IMR-90 (cell line): ENCODE measurements around the gene XRCC3. TPM values are rescaled to one million over a fixed set of nuclear protein-coding genes. Genes with fewer than 3 reads are reported as not detected.

Experiments used
- ATAC-seq: fragments of 200-7000 bp; cut with Tn5 transposase; 2 replicates; pipeline ENCODE4 v1.9.1; 2020; ENCODE audit warnings: low read depth, mild to moderate bottlenecking, moderate library complexity
- BruUV-seq: library from RNA; stranded (reverse); fragments of 400-500 nt; replicated peaks from 2 replicates; lab custom pipeline; 2021; lab: Mats Ljungman, UMichigan
- CTCF ChIA-PET: fragments of 300-600 bp; formaldehyde crosslinking; extraction: SDS; loops from one replicate; lab custom pipeline; 2021; ENCODE audit warnings: antibody characterized with exemption; lab: Yijun Ruan, JAX
- POLR2A ChIA-PET: fragments of 300-600 bp; sonication (Branson Sonifier 250); formaldehyde crosslinking; loops from one replicate; lab custom pipeline; 2022; ENCODE audit warnings: antibody characterized with exemption; ENCODE audit not compliant: unreplicated experiment; lab: Charles Lee
- DNase-seq: peaks from one replicate; pipeline ENCODE4 v3.0.0; 2013
- H2AFZ ChIP-seq: replicated peaks from 2 replicates; pipeline ENCODE3; 2013; ENCODE audit warnings: low read length, mild to moderate bottlenecking; ENCODE audit not compliant: poor library complexity
- H2AK5ac ChIP-seq: 2 replicates; pipeline ENCODE4 v1.6.1; 2013; ENCODE audit warnings: low read depth, low read length, inconsistent platforms
- H2AK9ac ChIP-seq: replicated peaks from 2 replicates; pipeline ENCODE3; 2013; ENCODE audit warnings: mild to moderate bottlenecking, low read depth, low read length, moderate library complexity; ENCODE audit not compliant: poor library complexity
- H2BK120ac ChIP-seq: 2 replicates; pipeline ENCODE4 v1.6.1; 2013; ENCODE audit warnings: low read depth, low read length, inconsistent platforms
- H2BK15ac ChIP-seq: 3 replicates; pipeline ENCODE4 v1.6.1; 2013; ENCODE audit warnings: low read depth, low read length, inconsistent platforms
- H2BK20ac ChIP-seq: 2 replicates; pipeline ENCODE4 v1.6.1; 2013; ENCODE audit warnings: low read depth, mild to moderate bottlenecking, inconsistent platforms, low read length, moderate library complexity
- H2BK5ac ChIP-seq: 2 replicates; pipeline ENCODE4 v1.6.1; 2013; ENCODE audit warnings: mild to moderate bottlenecking, low read depth, low read length, inconsistent platforms; ENCODE audit not compliant: poor library complexity, severe bottlenecking
- H3K14ac ChIP-seq: replicated peaks from 2 replicates; pipeline ENCODE4 v1.6.1; 2013; ENCODE audit warnings: low read depth, low read length, inconsistent platforms
- H3K18ac ChIP-seq: 2 replicates; pipeline ENCODE4 v1.6.1; 2013; ENCODE audit warnings: low read depth, low read length, control low read depth
- H3K23ac ChIP-seq: 2 replicates; pipeline ENCODE4 v1.6.1; 2013; ENCODE audit warnings: low read depth, low read length, inconsistent platforms
- H3K27ac ChIP-seq: 2 replicates; pipeline ENCODE4 v1.5.1; 2013; ENCODE audit warnings: mild to moderate bottlenecking, control low read depth, low read length; ENCODE audit not compliant: insufficient read depth
- H3K27me3 ChIP-seq: 2 replicates; pipeline ENCODE4 v1.6.1; 2013; ENCODE audit warnings: low read length; ENCODE audit not compliant: control insufficient read depth, insufficient read depth
- H3K36me3 ChIP-seq: 2 replicates; pipeline ENCODE4 v1.6.1; 2013; ENCODE audit warnings: low read length, mixed read lengths; ENCODE audit not compliant: control insufficient read depth, insufficient read depth
- H3K4ac ChIP-seq: 2 replicates; pipeline ENCODE4 v1.6.1; 2013; ENCODE audit warnings: low read depth, low read length, inconsistent platforms
- H3K4me1 ChIP-seq: 2 replicates; pipeline ENCODE4 v1.6.1; 2013; ENCODE audit warnings: low read length, mixed read lengths; ENCODE audit not compliant: control insufficient read depth, insufficient read depth
- H3K4me2 ChIP-seq: 2 replicates; pipeline ENCODE4 v1.6.1; 2013; ENCODE audit warnings: low read depth, mild to moderate bottlenecking, control low read depth, low read length, moderate library complexity
- H3K4me3 ChIP-seq: 2 replicates; pipeline ENCODE4 v1.5.1; 2013; ENCODE audit warnings: low read depth, mild to moderate bottlenecking, control low read depth, low read length, moderate library complexity; ENCODE audit not compliant: insufficient read depth
- H3K56ac ChIP-seq: 2 replicates; pipeline ENCODE4 v1.6.1; 2013; ENCODE audit warnings: low read length, inconsistent platforms; ENCODE audit not compliant: insufficient read depth; ENCODE audit errors: extremely low read depth
- H3K79me1 ChIP-seq, 2 experiments: 2 replicates each; pipeline ENCODE4 v1.6.1; 2013; ENCODE audit warnings: low read length in 2 of 2, inconsistent platforms in 1 of 2, low read depth in 1 of 2
- H3K9ac ChIP-seq: 2 replicates; pipeline ENCODE4 v1.6.1; 2013; ENCODE audit warnings: low read depth, low read length, control low read depth
- H3K9me1 ChIP-seq: 2 replicates; pipeline ENCODE4 v1.6.1; 2013; ENCODE audit warnings: low read length, inconsistent platforms; ENCODE audit not compliant: insufficient read depth
- H3K9me3 ChIP-seq: 2 replicates; pipeline ENCODE4 v1.6.1; 2013; ENCODE audit warnings: low read length; ENCODE audit not compliant: control insufficient read depth, insufficient read depth
- H4K20me1 ChIP-seq: 2 replicates; pipeline ENCODE4 v1.6.1; 2013; ENCODE audit warnings: low read length, inconsistent platforms; ENCODE audit not compliant: insufficient read depth
- H4K5ac ChIP-seq: 2 replicates; pipeline ENCODE4 v1.6.1; 2013; ENCODE audit warnings: mild to moderate bottlenecking, low read depth, low read length, control low read depth
- H4K8ac ChIP-seq, 2 experiments: 2 replicates each; pipeline ENCODE4 v1.6.1; 2013; ENCODE audit warnings: low read depth in 2 of 2, low read length in 2 of 2, control low read depth in 1 of 2, inconsistent platforms in 1 of 2
- H4K91ac ChIP-seq: 2 replicates; pipeline ENCODE4 v1.6.1; 2013; ENCODE audit warnings: low read depth, low read length, inconsistent platforms; ENCODE audit not compliant: insufficient read depth
- BHLHE40 ChIP-seq: fragments of 150-350 bp; IDR thresholded peaks from 2 replicates; pipeline ENCODE4 v1.6.1; 2016; ENCODE audit warnings: mild to moderate bottlenecking, low read depth, low read length
- CEBPB ChIP-seq: IDR thresholded peaks from 2 replicates; pipeline ENCODE4 v1.6.1; 2012; ENCODE audit warnings: low read depth, low read length, improper control_type of control experiment
- CHD1 ChIP-seq: IDR thresholded peaks from 2 replicates; pipeline ENCODE4 v1.6.1; 2012; ENCODE audit warnings: low read depth, low read length, improper control_type of control experiment
- CTCF ChIP-seq: conservative IDR thresholded peaks from 2 replicates; pipeline ENCODE4 v1.5.1; 2012; ENCODE audit warnings: mild to moderate bottlenecking, low read depth, low read length, improper control_type of control experiment
- ELK1 ChIP-seq: fragments of 150-350 bp; IDR thresholded peaks from 2 replicates; pipeline ENCODE4 v1.6.1; 2016; ENCODE audit warnings: low read depth, mild to moderate bottlenecking, low read length, moderate library complexity, borderline replicate concordance
- FOS ChIP-seq: fragments of 150-350 bp; IDR thresholded peaks from 2 replicates; pipeline ENCODE4 v1.6.1; 2016; ENCODE audit warnings: low read depth, low read length
- MAFK ChIP-seq: IDR thresholded peaks from 2 replicates; pipeline ENCODE4 v1.6.1; 2012; ENCODE audit warnings: low read depth, low read length, improper control_type of control experiment
- MAZ ChIP-seq: IDR thresholded peaks from 2 replicates; pipeline ENCODE4 v1.6.1; 2012; ENCODE audit warnings: low read depth, mild to moderate bottlenecking, low read length, improper control_type of control experiment, moderate library complexity, borderline replicate concordance
- MXI1 ChIP-seq: IDR thresholded peaks from 2 replicates; pipeline ENCODE4 v1.6.1; 2012; ENCODE audit warnings: low read depth, mild to moderate bottlenecking, low read length, moderate library complexity, borderline replicate concordance
- NFE2L2 ChIP-seq: fragments of 150-350 bp; IDR thresholded peaks from 2 replicates; pipeline ENCODE4 v1.6.1; 2016; ENCODE audit warnings: low read depth, mild to moderate bottlenecking, low read length
- POLR2A ChIP-seq: IDR thresholded peaks from 2 replicates; pipeline ENCODE4 v1.6.1; 2012; ENCODE audit warnings: mild to moderate bottlenecking, low read depth, low read length
- RAD21 ChIP-seq: IDR thresholded peaks from 2 replicates; pipeline ENCODE4 v1.6.1; 2012; ENCODE audit warnings: low read length, improper control_type of control experiment
- RCOR1 ChIP-seq: IDR thresholded peaks from 2 replicates; pipeline ENCODE4 v1.6.1; 2012; ENCODE audit warnings: mild to moderate bottlenecking, low read length, improper control_type of control experiment; ENCODE audit not compliant: insufficient replicate concordance
- RFX5 ChIP-seq: IDR thresholded peaks from 2 replicates; pipeline ENCODE4 v1.8.0; 2012; ENCODE audit warnings: low read depth, mild to moderate bottlenecking, low read length, moderate library complexity
- SMC3 ChIP-seq: fragments of 150-350 bp; IDR thresholded peaks from 2 replicates; pipeline ENCODE4 v1.6.1; 2016; ENCODE audit warnings: low read depth, mild to moderate bottlenecking, antibody characterized with exemption, low read length, moderate library complexity
- USF2 ChIP-seq: fragments of 150-350 bp; IDR thresholded peaks from 2 replicates; pipeline ENCODE4 v1.6.1; 2017; ENCODE audit warnings: mild to moderate bottlenecking, antibody characterized with exemption, low read length, low read depth
- WGBS, 2 experiments: methylation state at CpG; one replicate each; pipeline versions ENCODE4 v1.1.5 to v1.1.7; 2013; ENCODE audit warnings: missing lambda C conversion rate in 2 of 2; ENCODE audit not compliant: insufficient read length in 1 of 2; ENCODE audit errors: extremely low coverage in 2 of 2; 5-methylcytosine and 5-hydroxymethylcytosine counted together
- dilution Hi-C: fragments of 300-500 bp; cut with HindIII; formaldehyde crosslinking; loops from one replicate; pipeline ENCODE4 v1.14.3; 2018; ENCODE audit warnings: low sequenced_read_pairs; ENCODE audit not compliant: unreplicated experiment
- in situ Hi-C: fragments of 300-500 bp; cut with MboI; formaldehyde crosslinking; loops from 3 replicates; pipeline ENCODE4 v1.14.3; 2019; ENCODE audit warnings: low sequenced_read_pairs, inconsistent platforms, mixed read lengths
- intact Hi-C: fragments of 100-400 bp; cut with micrococcal nuclease; formaldehyde crosslinking; loops from 2 replicates; pipeline ENCODE4 v1.10.0; 2022
- polyA plus RNA-seq, 3 experiments: library from polyadenylated mRNA; depleted of rRNA; stranded (reverse); fragments of >200 nt; gene quantifications; 2 replicates each; pipeline ENCODE4 v1.2.3, GENCODE V29; 2012; ENCODE audit warnings: low replicate concordance in 1 of 3
- total RNA-seq: library from RNA; depleted of rRNA; stranded (reverse); fragments of >200 nt; gene quantifications from 2 replicates; pipeline ENCODE4 v1.2.3, GENCODE V29; 2012

Gene XRCC3
- total and polyA plus RNA-seq, 2 of the 4 experiments (the other 2 are of a cell fraction), result 8.1 to 9.5 TPM

- ChIA-PET CTCF (no interaction called here), POLR2A (no interaction called here)
- Histone ChIP-seq H4K5ac (no peak overlapping the region), H2BK15ac (no peak overlapping the region), H4K20me1 (peaks cover 100% of the 10 kb centered on the region), H3K27ac (no peak overlapping the region), H2AK9ac (no peak overlapping the region), H3K9ac (no peak overlapping the region), H3K4ac (no peak overlapping the region), H3K9me3 (no peaks in the 10 kb centered on the region), H3K27me3 (no peaks in the 10 kb centered on the region), H3K4me1 (peaks cover 16% of the 10 kb centered on the region), H2BK20ac (no peak overlapping the region), H3K23ac (no peak overlapping the region), H2AK5ac (no peak overlapping the region), H3K9me1 (peaks cover 21% of the 10 kb centered on the region), H3K36me3 (peaks cover 8% of the 10 kb centered on the region), H2BK5ac (no peak overlapping the region), H3K4me3 (no peak overlapping the region), H3K18ac (no peak overlapping the region), H4K8ac (no peak overlapping the region), H3K79me1 (peaks cover 0 to 59% of the 10 kb centered on the region in 2 experiments; a peak in 3 of 4 replicates), H4K91ac (no peak overlapping the region), H3K56ac (no peak overlapping the region), H2BK120ac (no peak overlapping the region), H3K14ac (no peak overlapping the region), H3K4me2 (no peak overlapping the region), H2AFZ (no peak overlapping the region)
- in situ Hi-C loops (no loop called here), intact Hi-C loops (no loop called here), dilution Hi-C loops (no loop called here)
- no TSS peak for BruUV-seq
- no CpG with 5 or more reads among the region's 3 CpGs for WGBS, 2 experiments
- no peak for ATAC-seq
- TF ChIP-seq MAFK, result no peak
- TF ChIP-seq ELK1, result no peak
- no peak for TF ChIP-seq CTCF
- no peak for TF ChIP-seq RFX5
- TF ChIP-seq USF2, result no peak
- TF ChIP-seq BHLHE40, result no peak
- TF ChIP-seq RCOR1, result no peak
- TF ChIP-seq POLR2A, result no peak
- no peak for TF ChIP-seq CHD1
- TF ChIP-seq RAD21, result no peak
- TF ChIP-seq MXI1, result no peak
- TF ChIP-seq CEBPB, result no peak
- TF ChIP-seq FOS, result no peak
- TF ChIP-seq NFE2L2, result no peak
- no peak for TF ChIP-seq MAZ
- no peak for TF ChIP-seq SMC3
- DNase-seq, result no peak
These were observed 66.2 kb downstream of the XRCC3 start for GRCh38 chr14:103649001-103649400.
